GM18907 (cell line): ENCODE results near the gene CDYL2.

ENCODE experiments used
- ATAC-seq: cut with Tn5 transposase; IDR thresholded peaks from one replicate; pipeline ENCODE4 v1.9.1; 2021; ENCODE audit warnings: mild to moderate bottlenecking, moderate library complexity; ENCODE audit not compliant: unreplicated experiment

The CDYL2 gene

GRCh38 chr16:80563066-80563465, 241.3 kb downstream of the CDYL2 start:
- ATAC-seq = no peak

DNA sequence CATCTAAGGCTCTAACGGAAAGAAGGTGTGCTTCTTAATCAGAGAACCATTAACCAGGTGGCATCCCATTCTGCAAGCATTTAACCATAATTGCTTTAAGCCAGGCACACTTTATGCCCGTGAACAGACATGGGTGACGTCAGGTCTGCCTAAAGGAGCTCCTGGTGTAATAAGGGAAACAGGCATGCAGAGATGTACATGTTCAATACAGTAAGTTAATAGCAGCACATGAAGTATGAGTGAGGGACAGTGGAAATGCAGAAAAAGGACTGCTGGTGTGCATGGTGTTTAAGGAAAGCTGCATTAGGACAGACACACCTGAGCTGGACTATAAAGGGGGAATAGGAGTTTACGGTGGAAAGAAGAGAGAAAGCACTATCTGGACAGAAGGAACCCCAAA, 245.0 kb downstream of the CDYL2 start:
- ATAC-seq = no peak

GRCh38 chr16:80557037-80557436, 247.4 kb downstream of the CDYL2 start:
- ATAC-seq = no peak

- no peak for ATAC-seq
Measured at GRCh38 chr16:80556481-80556880, 247.9 kb downstream of the CDYL2 start.

DNA sequence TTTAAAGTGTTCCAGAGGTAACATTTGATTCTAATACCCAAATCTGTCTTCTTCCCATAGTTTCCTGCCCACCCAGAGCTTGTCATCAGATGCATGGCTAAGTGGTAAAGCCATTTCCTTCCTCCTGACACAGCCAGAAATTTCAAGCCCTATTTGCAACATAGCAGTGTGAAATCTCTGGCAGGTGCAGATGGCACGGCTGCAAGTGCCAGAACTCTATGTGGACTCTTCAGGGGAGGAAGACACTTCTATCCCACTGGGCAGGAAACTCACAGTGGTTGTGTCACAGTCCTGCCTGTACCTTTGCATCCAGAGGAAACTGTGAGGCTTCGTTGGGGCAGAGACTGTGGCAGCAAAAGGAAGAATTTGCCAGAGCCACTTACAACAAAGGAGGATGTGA, 250.4 kb downstream of the CDYL2 start:
- no peak for ATAC-seq

GRCh38 chr16:80552277-80552676, 252.1 kb downstream of the CDYL2 start:
- ATAC-seq = no peak
